DLD1 (cell line): ENCODE results near the gene CDH26.

ENCODE experiments used
- in situ Hi-C: cut with HindIII; loops from 2 replicates; pipeline ENCODE4 v1.10.0; 2017; ENCODE audit warnings: low sequenced_read_pairs

The CDH26 gene

DNA sequence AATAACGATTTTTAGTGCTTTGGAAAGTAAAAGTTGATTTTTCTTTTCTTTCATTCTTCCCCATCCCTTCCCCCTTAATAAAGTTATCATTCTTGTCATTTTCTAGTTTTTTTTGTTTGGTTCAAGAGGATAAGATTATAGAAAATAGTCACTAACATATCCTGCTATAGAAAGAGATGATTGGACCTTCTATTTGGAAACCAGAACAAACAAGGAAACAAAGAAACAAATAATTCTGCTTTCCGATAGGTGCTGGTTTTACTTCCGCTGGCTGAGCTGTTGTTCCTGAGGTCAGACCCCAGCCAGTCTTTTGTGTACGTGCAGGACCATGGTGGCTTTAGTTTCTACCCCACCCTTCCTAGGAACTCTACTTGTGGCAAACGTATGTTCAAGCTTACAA is at the start of gene CDH26:
TSS of gene CDH26 (plus strand) at position 301 of the 400 bp plus-strand sequence. CDS start 304 bp downstream, outside the sequence.
- in situ Hi-C loops: no loop called here

GRCh38 chr20:59908855-59909254 is 49.4 kb upstream of the CDH26 start:
- in situ Hi-C loops: no loop called here

- in situ Hi-C loops: no loop called here
These were observed 47.2 kb upstream of the CDH26 start for GRCh38 chr20:59911041-59911440.

GRCh38 chr20:59912609-59913008 is 45.6 kb upstream of the CDH26 start:
- in situ Hi-C loops: no loop called here

DNA sequence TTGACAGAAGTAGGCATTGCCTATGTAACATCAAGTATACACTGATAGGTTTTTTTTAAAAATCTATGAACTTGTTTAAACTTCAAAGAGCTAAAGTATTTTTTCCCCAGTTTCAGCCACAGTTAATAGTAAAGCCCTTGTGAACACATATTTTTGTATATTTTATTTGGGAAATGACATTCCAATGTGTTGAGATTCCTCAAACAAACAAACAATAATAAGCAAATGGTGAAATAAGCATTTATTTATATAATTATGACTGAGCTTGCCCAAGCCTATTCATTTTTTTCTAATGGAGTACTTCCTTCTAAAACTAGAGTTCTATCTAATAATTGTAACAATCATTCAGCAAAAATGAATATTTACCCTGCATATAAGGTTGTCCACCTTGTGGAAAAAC is 37.3 kb upstream of the CDH26 start:
- in situ Hi-C loops: no loop called here

DNA sequence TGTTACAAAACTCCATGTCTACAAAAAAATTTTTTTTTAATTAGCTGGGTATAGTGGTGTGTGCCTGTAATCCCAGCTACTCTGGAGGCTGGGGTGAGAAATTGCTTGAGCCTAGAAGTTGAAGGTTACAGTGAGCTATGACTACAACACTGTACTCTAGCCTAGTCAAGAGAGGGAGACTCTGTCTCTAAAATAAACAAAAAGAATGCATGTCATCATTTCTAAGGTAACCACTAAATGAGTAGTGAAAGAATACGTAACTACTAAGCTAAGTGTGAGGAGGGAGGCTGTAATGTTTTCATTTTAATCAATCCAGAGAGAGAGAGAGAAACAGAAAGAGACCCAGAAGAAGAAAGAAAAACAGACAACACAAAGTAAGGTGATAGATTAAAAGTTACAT is 34.7 kb upstream of the CDH26 start:
- in situ Hi-C loops: no loop called here

- in situ Hi-C loops: no loop called here
These were observed 32.9 kb upstream of the CDH26 start for GRCh38 chr20:59925359-59925758.

GRCh38 chr20:59925899-59926298 is 32.3 kb upstream of the CDH26 start:
- in situ Hi-C loops: no loop called here

DNA sequence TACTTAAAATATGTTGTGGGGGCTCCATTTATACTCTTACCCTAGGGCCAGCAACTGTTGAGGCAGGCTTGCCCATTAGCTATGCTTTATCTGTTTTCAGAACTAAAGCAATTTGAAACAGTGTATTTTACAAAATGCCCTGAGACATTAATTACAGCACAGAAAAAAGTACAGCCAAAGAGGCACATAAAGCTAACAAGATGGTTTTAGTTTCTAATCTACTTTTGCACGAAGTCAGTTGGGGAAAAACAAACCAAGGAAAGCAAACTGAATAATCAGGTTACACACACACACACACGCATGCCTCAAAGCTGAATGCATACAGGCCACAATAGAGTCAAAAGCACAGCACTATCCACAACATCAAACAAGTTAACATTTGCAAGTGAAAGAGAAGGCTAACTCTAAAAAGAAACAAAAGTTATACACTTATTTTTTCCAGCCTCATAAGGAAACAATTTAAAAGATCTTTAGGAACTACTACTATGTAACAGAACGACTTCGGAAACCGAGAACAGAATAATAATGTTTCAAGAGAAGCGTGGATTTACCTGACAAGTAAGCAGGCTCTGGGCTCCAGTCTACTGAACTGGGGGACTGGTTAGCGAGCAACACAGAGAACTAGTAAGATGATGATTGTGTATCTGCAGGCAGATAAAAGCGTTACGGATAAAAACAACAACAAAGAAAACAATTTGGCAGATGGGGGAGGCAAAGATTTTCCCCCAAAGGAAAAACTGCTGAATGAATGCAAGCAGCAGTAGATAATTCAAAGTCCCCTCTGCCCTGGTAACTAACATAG is 26.5 kb upstream of the CDH26 start:
- in situ Hi-C loops: no loop called here

GRCh38 chr20:59932616-59933295 is 25.5 kb upstream of the CDH26 start:
- in situ Hi-C loops: no loop called here

GRCh38 chr20:59933296-59933848 is 24.9 kb upstream of the CDH26 start, which contains the start of gene SYCP2:
Gene SYCP2 (minus strand): TSS chr20:59933637. CDS start chr20:59922413, 11,224 bp downstream.
- in situ Hi-C loops: no loop called here

DNA sequence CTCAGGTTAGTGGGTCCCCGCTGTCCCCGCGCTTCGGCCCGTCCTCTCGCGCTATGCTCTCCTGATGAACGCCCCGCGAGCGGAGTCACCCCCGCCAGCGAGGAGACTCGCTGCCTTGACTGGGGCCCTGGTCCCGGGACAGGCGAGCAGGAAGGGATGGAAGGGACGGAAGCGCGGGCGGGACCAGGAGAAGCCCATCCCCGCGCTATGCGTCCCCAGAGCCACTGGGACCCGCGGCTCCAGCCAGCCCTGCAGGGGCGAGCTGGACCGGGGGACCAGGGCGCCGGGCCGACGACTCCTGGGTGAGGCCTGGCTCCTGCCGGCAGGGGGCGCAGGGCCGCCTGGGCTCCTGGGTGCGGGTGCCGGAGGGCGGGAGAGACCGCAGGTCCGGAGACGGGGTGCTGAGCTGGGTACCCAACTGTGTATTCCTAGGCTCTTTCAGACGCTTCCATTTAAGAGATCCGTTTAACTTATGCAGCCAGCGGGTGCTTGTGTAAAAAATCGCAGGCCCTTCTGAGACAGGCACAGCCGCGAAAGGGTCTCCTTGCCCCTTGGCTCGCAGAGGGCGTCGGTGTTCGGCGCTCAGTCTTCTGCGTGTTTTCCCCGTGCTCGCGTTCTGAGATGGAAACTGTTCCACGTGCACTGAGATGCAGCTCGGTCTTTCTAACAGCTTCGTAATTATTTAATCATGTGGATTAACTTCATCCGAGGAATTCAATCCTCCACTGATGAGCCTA is 24.2 kb upstream of the CDH26 start:
- in situ Hi-C loops: no loop called here

GRCh38 chr20:59935457-59936185 is 22.6 kb upstream of the CDH26 start:
- in situ Hi-C loops: no loop called here

- in situ Hi-C loops: no loop called here
These were observed 21.8 kb upstream of the CDH26 start for GRCh38 chr20:59936409-59936808.

DNA sequence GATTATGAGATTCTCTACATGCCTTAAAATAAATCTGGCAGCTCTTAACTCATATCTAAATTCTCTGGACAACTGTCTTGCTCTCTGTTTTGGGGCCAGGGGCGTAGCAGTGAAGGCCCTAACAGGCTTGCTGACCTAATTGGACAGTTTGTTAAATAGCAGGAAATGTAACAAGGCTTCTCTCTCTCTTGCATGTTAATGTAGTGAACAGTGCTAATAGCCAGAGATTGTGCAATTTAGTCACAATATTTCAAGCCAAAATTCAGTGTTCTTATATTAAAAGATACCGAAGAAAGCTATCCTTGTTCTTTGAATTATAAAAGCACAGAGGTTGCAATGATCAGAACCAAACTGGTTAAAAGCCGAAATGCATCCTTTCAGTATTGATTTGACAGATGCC is 21.1 kb upstream of the CDH26 start:
- in situ Hi-C loops: no loop called here

DNA sequence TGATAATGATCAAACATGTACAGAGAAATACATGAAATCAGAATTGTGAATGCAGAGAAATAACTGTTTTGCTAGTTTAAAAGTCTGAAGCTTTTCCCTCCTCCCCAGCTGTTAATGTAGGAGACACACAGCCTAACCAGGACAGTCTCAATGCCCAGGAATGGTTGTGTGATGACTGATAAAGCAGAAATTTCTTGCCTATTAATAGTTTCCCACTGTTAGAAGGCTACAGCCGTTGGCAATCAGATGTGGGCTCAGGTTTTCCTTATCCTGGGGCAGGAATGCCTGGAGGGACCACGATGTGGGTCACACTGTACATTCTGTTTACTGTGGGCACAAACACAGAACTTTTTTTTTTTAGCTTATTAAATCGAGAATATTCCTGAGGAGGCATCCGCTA is 20.0 kb upstream of the CDH26 start:
- in situ Hi-C loops: no loop called here

- in situ Hi-C loops: no loop called here
These were observed 19.5 kb upstream of the CDH26 start for GRCh38 chr20:59938696-59939051.

DNA sequence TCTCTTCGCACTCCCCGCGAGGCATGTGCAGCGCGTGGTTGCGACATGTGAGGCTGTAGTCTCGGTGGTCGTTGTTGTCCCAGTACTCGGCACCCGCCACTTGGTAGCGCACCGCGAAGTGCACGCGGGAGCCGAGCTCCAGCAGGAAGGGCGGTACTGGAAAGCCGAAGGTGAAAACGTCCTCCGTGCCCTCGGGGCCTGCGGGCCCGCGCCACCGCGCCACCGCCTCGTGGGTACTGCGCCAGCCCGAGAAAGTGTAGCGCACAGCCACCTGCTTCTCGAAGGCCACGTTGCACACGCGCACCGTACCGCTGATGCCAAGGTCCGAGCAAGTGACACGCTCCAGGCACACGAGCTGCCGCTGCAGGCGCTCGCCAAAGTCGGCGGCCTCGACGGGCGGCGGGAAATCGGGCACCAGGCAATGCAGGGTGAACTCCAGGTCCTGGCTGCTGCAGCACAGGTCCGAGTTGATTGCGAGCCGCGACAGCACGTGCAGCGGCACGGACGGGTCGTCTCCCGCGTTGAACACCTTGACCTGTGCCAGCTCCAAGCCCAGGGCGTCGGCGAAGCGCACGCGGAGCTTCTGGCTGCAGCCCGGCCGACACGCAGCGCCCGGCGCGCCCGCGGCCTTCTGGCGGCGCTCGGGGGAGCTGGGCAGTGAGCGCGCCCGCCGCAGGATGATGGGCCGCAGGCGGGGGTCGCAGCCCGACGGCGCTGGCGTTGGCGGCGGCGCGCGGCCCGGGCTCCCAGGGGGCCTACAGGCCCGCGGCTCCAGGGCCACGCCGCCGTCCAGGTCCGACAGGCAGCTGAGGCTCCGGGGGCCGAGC is 19.0 kb upstream of the CDH26 start:
- in situ Hi-C loops: no loop called here

DNA sequence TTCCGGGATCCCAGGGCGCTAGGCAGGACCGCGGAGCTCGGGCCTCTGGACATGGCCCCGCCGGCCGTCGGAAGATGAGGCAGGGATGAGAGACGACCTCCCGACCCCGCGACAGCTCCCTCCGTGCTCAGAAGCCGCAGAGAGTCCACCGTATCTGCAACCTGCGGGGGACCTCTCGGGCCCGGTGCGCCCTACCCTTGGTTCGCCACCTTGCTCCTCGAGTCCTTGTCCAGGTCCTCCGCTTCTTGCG is 18.4 kb upstream of the CDH26 start:
- in situ Hi-C loops: no loop called here
